ENCODE results near the gene USH2A. TPM values are rescaled to one million over a fixed set of nuclear protein-coding genes. Genes with fewer than 3 reads are reported as not detected.

The USH2A gene
- under 0.01 TPM for total RNA-seq

- no peak for DNase-seq
Observed at GRCh38 chr1:216422821-216423520, at the start of gene USH2A. Gene USH2A (minus strand): TSS chr1:216423448. CDS start chr1:216422336, 1,112 bp downstream.

GRCh38 chr1:216466162-216466801 lies 43.0 kb upstream of the USH2A start:
- DNase-seq = no peak

GRCh38 chr1:216464489-216464888 lies 41.2 kb upstream of the USH2A start:
- DNase-seq = no peak

GRCh38 chr1:216462066-216462775 lies 39.0 kb upstream of the USH2A start:
- no peak for DNase-seq

GRCh38 chr1:216461466-216461865 lies 38.2 kb upstream of the USH2A start:
- DNase-seq = no peak

GRCh38 chr1:216459651-216460207 lies 36.5 kb upstream of the USH2A start:
- no peak for DNase-seq

GRCh38 chr1:216458812-216459211 lies 35.6 kb upstream of the USH2A start:
- DNase-seq = no peak

- DNase-seq = no peak
Observed at GRCh38 chr1:216457356-216457755, 34.1 kb upstream of the USH2A start.

- DNase-seq = no peak
Observed at GRCh38 chr1:216456682-216457081, 33.4 kb upstream of the USH2A start.

- DNase-seq = no peak
Observed at GRCh38 chr1:216453777-216454176, 30.5 kb upstream of the USH2A start.

- DNase-seq = no peak
Observed at GRCh38 chr1:216450227-216450626, 27.0 kb upstream of the USH2A start.

GRCh38 chr1:216448011-216448510 lies 24.8 kb upstream of the USH2A start:
- DNase-seq = no peak

GRCh38 chr1:216437603-216438002 lies 14.4 kb upstream of the USH2A start:
- no peak for DNase-seq

GRCh38 chr1:216434232-216434631 lies 11.0 kb upstream of the USH2A start:
- no peak for DNase-seq

- no peak for DNase-seq
Observed at GRCh38 chr1:216433175-216433574, 9.9 kb upstream of the USH2A start.

GRCh38 chr1:216430744-216431143 lies 7.5 kb upstream of the USH2A start:
- no peak for DNase-seq

GRCh38 chr1:216425577-216425976 lies 2.3 kb upstream of the USH2A start:
- no peak for DNase-seq

- DNase-seq = no peak
Observed at GRCh38 chr1:216420746-216421145, 2.5 kb downstream of the USH2A start.

- no peak for DNase-seq
Observed at GRCh38 chr1:216420263-216420662, 3.0 kb downstream of the USH2A start.

- DNase-seq = no peak
Observed at GRCh38 chr1:216416488-216416887, 6.8 kb downstream of the USH2A start.

- no peak for DNase-seq
Observed at GRCh38 chr1:216410026-216410425, 13.2 kb downstream of the USH2A start.

GRCh38 chr1:216390956-216391355 lies 32.3 kb downstream of the USH2A start:
- no peak for DNase-seq

- DNase-seq = no peak
Observed at GRCh38 chr1:216389774-216390173, 33.5 kb downstream of the USH2A start.
